C4-2B (cell line): ENCODE results near the gene TAP2.

ENCODE experiments used
- ZFX ChIP-seq: fragments of 450-650 bp; IDR thresholded peaks from 2 replicates; pipeline ENCODE4 v1.6.1; 2017
- TF ChIP-seq, protein P1 (sequence below): fragments of 450-650 bp; conservative IDR thresholded peaks from 2 replicates; pipeline ENCODE4 v1.5.1; 2017; ENCODE audit warnings: mild to moderate bottlenecking

DNA sequence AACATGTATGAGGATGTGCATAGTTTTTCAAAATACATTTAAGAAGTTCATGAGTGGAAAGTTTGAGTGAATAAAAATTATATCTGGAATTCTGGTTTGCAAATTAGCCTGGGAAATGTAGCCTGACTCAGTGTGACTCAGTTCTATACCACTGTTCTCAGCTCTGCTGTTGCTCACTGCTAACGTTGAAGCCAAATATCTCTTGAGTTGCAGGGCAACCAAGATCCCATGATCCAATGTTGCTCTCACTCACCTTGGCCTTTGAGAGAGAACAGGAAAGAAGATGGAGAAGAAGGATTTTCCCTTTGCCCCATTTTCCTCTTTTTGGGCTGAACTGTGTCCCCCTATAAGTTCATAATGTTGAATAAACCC is 44.3 kb upstream of the TAP2 start:
- TF ChIP-seq, protein P1, sequence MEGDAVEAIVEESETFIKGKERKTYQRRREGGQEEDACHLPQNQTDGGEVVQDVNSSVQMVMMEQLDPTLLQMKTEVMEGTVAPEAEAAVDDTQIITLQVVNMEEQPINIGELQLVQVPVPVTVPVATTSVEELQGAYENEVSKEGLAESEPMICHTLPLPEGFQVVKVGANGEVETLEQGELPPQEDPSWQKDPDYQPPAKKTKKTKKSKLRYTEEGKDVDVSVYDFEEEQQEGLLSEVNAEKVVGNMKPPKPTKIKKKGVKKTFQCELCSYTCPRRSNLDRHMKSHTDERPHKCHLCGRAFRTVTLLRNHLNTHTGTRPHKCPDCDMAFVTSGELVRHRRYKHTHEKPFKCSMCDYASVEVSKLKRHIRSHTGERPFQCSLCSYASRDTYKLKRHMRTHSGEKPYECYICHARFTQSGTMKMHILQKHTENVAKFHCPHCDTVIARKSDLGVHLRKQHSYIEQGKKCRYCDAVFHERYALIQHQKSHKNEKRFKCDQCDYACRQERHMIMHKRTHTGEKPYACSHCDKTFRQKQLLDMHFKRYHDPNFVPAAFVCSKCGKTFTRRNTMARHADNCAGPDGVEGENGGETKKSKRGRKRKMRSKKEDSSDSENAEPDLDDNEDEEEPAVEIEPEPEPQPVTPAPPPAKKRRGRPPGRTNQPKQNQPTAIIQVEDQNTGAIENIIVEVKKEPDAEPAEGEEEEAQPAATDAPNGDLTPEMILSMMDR: no peak
- no peak for TF ChIP-seq ZFX
